ENCODE results near the gene WTAP.

- no peak for TF ChIP-seq CTCF (IDR thresholded peaks at IDR 0.05; ENCODE audit: low read length)
- TF ChIP-seq EZH2 (optimal IDR thresholded peaks at IDR 0.05; ENCODE audit: low read depth, low read length), result no peak
These were observed 33.3 kb downstream of the WTAP start for GRCh38 chr6:159760602-159761057.
